GM10248 (cell line): ENCODE data around the gene ACADSB.

Source experiments
- CTCF ChIA-PET: fragments of 300-600 bp; sonication (Branson Sonifier 250); formaldehyde crosslinking; extraction: SDS; loops from one replicate; lab custom pipeline; 2021; ENCODE audit warnings: antibody characterized with exemption; lab: Yijun Ruan, JAX
- POLR2A ChIA-PET: fragments of 350-650 bp; sonication (Branson Sonifier 250); formaldehyde crosslinking; extraction: SDS; loops from one replicate; lab custom pipeline; 2020; ENCODE audit warnings: antibody characterized with exemption; lab: Yijun Ruan, JAX
- DNase-seq: peaks from one replicate; pipeline ENCODE4 v3.0.0; 2012; ENCODE audit errors: extremely low spot score
- CTCF ChIP-seq: IDR thresholded peaks from 2 replicates; pipeline ENCODE4 v1.5.1; 2012; ENCODE audit warnings: mild to moderate bottlenecking, low read depth; ENCODE audit errors: extremely low read depth, missing control alignments, control extremely low read depth

ACADSB gene

GRCh38 chr10:123074215-123074614 is 65.4 kb downstream of the ACADSB start:
- POLR2A ChIA-PET = no interaction called here
- TF ChIP-seq CTCF = no peak
- CTCF ChIA-PET = interaction anchor here (0.8 kb wide), 1 partner anchor 499 kb away, joined by 3 read pairs; no protein-coding TSS in a partner anchor
- no peak for DNase-seq

- no peak for DNase-seq
- ChIA-PET POLR2A (no interaction called here), CTCF (no interaction called here)
- no peak for TF ChIP-seq CTCF
Measured at GRCh38 chr10:123081896-123082295, 73.1 kb downstream of the ACADSB start.

GRCh38 chr10:123083811-123084210 is 75.0 kb downstream of the ACADSB start:
- DNase-seq = no peak
- ChIA-PET POLR2A (no interaction called here), CTCF (interaction anchor here (1.7 kb wide), 1 partner anchor 40 kb away, joined by 7 read pairs; no protein-coding TSS in a partner anchor)
- TF ChIP-seq CTCF = no peak

GRCh38 chr10:123086281-123086680 is 77.5 kb downstream of the ACADSB start:
- no peak for TF ChIP-seq CTCF
- ChIA-PET POLR2A (no interaction called here), CTCF (no interaction called here)
- no peak for DNase-seq

- DNase-seq = no peak
- ChIA-PET POLR2A (no interaction called here), CTCF (interaction anchor here (0.9 kb wide), 1 partner anchor 44 kb away, joined by 3 read pairs; no protein-coding TSS in a partner anchor)
- TF ChIP-seq CTCF = no peak
Measured at GRCh38 chr10:123087348-123087747, 78.5 kb downstream of the ACADSB start.

- no peak for DNase-seq
- ChIA-PET POLR2A (no interaction called here), CTCF (interaction anchor here (0.9 kb wide), 1 partner anchor 45 kb away, joined by 3 read pairs; no protein-coding TSS in a partner anchor)
- TF ChIP-seq CTCF = no peak
Measured at GRCh38 chr10:123087786-123088185, 79.0 kb downstream of the ACADSB start.
